GM23338 (cell line): Measurements from ENCODE around the gene PDE4D.

Experiments
- TF ChIP-seq, protein P1 (sequence below), 2 experiments: fragments of 200-600 bp in 1 of 2; sonication (generic) in 1 of 2; conservative IDR thresholded peaks; 2 replicates each; pipeline versions ENCODE4 v1.5.1 to v1.6.1; 2016 to 2017; ENCODE audit warnings: antibody characterized with exemption in 2 of 2, low read depth in 2 of 2, mild to moderate bottlenecking in 2 of 2, moderate library complexity in 1 of 2
- TF ChIP-seq, protein P2 (sequence below): IDR thresholded peaks from one replicate; pipeline ENCODE4 v1.6.1; 2018; ENCODE audit warnings: antibody characterized with exemption; ENCODE audit not compliant: unreplicated experiment

DNA sequence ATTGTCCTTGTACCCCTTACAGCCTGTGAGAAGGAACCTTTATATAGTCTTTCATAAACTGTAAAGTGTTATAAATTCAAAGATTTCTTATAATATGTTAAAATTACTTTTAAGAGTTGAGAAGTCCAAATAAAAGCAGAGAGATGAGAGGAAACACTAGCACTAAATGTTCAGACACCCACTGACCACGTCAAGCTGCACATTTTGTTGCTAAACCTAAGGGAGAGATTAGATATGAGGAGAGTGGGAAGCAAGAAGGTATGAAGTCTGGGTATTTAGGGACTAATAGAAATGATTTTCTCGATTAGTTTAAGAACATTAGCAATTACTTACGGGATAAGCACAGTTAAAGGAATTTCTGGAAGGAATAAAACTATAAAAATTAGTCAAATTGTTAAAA, 803.8 kb downstream of the PDE4D start:
- TF ChIP-seq, protein P1, sequence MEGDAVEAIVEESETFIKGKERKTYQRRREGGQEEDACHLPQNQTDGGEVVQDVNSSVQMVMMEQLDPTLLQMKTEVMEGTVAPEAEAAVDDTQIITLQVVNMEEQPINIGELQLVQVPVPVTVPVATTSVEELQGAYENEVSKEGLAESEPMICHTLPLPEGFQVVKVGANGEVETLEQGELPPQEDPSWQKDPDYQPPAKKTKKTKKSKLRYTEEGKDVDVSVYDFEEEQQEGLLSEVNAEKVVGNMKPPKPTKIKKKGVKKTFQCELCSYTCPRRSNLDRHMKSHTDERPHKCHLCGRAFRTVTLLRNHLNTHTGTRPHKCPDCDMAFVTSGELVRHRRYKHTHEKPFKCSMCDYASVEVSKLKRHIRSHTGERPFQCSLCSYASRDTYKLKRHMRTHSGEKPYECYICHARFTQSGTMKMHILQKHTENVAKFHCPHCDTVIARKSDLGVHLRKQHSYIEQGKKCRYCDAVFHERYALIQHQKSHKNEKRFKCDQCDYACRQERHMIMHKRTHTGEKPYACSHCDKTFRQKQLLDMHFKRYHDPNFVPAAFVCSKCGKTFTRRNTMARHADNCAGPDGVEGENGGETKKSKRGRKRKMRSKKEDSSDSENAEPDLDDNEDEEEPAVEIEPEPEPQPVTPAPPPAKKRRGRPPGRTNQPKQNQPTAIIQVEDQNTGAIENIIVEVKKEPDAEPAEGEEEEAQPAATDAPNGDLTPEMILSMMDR (conservative IDR thresholded peaks at IDR 0.05; ENCODE audit: low read depth in 2 of 2), result no peak
- TF ChIP-seq, protein P2, sequence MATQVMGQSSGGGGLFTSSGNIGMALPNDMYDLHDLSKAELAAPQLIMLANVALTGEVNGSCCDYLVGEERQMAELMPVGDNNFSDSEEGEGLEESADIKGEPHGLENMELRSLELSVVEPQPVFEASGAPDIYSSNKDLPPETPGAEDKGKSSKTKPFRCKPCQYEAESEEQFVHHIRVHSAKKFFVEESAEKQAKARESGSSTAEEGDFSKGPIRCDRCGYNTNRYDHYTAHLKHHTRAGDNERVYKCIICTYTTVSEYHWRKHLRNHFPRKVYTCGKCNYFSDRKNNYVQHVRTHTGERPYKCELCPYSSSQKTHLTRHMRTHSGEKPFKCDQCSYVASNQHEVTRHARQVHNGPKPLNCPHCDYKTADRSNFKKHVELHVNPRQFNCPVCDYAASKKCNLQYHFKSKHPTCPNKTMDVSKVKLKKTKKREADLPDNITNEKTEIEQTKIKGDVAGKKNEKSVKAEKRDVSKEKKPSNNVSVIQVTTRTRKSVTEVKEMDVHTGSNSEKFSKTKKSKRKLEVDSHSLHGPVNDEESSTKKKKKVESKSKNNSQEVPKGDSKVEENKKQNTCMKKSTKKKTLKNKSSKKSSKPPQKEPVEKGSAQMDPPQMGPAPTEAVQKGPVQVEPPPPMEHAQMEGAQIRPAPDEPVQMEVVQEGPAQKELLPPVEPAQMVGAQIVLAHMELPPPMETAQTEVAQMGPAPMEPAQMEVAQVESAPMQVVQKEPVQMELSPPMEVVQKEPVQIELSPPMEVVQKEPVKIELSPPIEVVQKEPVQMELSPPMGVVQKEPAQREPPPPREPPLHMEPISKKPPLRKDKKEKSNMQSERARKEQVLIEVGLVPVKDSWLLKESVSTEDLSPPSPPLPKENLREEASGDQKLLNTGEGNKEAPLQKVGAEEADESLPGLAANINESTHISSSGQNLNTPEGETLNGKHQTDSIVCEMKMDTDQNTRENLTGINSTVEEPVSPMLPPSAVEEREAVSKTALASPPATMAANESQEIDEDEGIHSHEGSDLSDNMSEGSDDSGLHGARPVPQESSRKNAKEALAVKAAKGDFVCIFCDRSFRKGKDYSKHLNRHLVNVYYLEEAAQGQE, result no peak
